OCI-M1 (cell line): ENCODE results near the gene SNRNP200.
A peak's percentile ranks its signal among the peaks of the same experiment; 100 is the strongest.

Experiments
- DNase-seq: peaks from one replicate; lab custom pipeline; 2025; lab: John Stamatoyannopoulos, UW

SNRNP200 gene

GRCh38 chr2:96305091-96305978 is at the start of gene SNRNP200:
TSS of gene SNRNP200 (minus strand) at chr2:96305546. CDS start at chr2:96305437, 109 bp downstream.
- peak; percentile 95 for DNase-seq

- no peak for DNase-seq
Observed at GRCh38 chr2:96354492-96354891, 49.1 kb upstream of the SNRNP200 start.

- DNase-seq = no peak
Observed at GRCh38 chr2:96353606-96354101, 48.3 kb upstream of the SNRNP200 start.

GRCh38 chr2:96353032-96353561 is 47.8 kb upstream of the SNRNP200 start:
- no peak for DNase-seq

- DNase-seq = no peak
Observed at GRCh38 chr2:96347395-96347794, 42.0 kb upstream of the SNRNP200 start.

GRCh38 chr2:96345868-96346462 is 40.6 kb upstream of the SNRNP200 start:
- no peak for DNase-seq

GRCh38 chr2:96345438-96345837 is 40.1 kb upstream of the SNRNP200 start:
- no peak for DNase-seq

GRCh38 chr2:96344011-96344410 is 38.7 kb upstream of the SNRNP200 start:
- DNase-seq = no peak

- peak; percentile 13 for DNase-seq
Observed at GRCh38 chr2:96342085-96342484, 36.7 kb upstream of the SNRNP200 start.

- DNase-seq = no peak
Observed at GRCh38 chr2:96341641-96342040, 36.3 kb upstream of the SNRNP200 start.

GRCh38 chr2:96340493-96341414 is 35.4 kb upstream of the SNRNP200 start:
- no peak for DNase-seq

GRCh38 chr2:96336873-96337272 is 31.5 kb upstream of the SNRNP200 start:
- DNase-seq = peak; percentile 61

GRCh38 chr2:96336104-96336775 is 30.9 kb upstream of the SNRNP200 start:
- DNase-seq = peak; percentile 75

- DNase-seq = no peak
Observed at GRCh38 chr2:96333708-96334107, 28.4 kb upstream of the SNRNP200 start.

GRCh38 chr2:96330407-96330806 is 25.1 kb upstream of the SNRNP200 start:
- DNase-seq = no peak

- DNase-seq = no peak
Observed at GRCh38 chr2:96329874-96330273, 24.5 kb upstream of the SNRNP200 start.

GRCh38 chr2:96329456-96329855 is 24.1 kb upstream of the SNRNP200 start:
- DNase-seq = peak; percentile 41

- no peak for DNase-seq
Observed at GRCh38 chr2:96326990-96327820, 21.9 kb upstream of the SNRNP200 start.

GRCh38 chr2:96326564-96326963 is 21.2 kb upstream of the SNRNP200 start:
- DNase-seq = no peak

- peak; percentile 41 for DNase-seq
Observed at GRCh38 chr2:96325884-96326255, 20.5 kb upstream of the SNRNP200 start.
